ENCODE results near the gene KRT8.

KRT8 gene

GRCh38 chr12:52900896-52901714 is 3.8 kb downstream of the KRT8 start:
- peaks cover 13% of the 10 kb centered on the region for H3K4me1 ChIP-seq (ENCODE audit: control insufficient read depth, insufficient read depth, low read length, unreplicated experiment)
- H3K36me3 ChIP-seq (ENCODE audit: insufficient read depth, low read length), result no peaks in the 10 kb centered on the region
- H3K27ac ChIP-seq (ENCODE audit: low read depth, low read length), result no peak overlapping the region
- no peak overlapping the region for H3K4me3 ChIP-seq (ENCODE audit: low read depth, low read length)
- no peaks in the 10 kb centered on the region for H3K79me2 ChIP-seq (ENCODE audit: control insufficient read depth, insufficient read depth, low read length, unreplicated experiment)
- H2AFZ ChIP-seq (ENCODE audit: low read length, unreplicated experiment), result no peak overlapping the region
- no peaks in the 10 kb centered on the region for H3K27me3 ChIP-seq (ENCODE audit: insufficient read depth, low read length)

DNA sequence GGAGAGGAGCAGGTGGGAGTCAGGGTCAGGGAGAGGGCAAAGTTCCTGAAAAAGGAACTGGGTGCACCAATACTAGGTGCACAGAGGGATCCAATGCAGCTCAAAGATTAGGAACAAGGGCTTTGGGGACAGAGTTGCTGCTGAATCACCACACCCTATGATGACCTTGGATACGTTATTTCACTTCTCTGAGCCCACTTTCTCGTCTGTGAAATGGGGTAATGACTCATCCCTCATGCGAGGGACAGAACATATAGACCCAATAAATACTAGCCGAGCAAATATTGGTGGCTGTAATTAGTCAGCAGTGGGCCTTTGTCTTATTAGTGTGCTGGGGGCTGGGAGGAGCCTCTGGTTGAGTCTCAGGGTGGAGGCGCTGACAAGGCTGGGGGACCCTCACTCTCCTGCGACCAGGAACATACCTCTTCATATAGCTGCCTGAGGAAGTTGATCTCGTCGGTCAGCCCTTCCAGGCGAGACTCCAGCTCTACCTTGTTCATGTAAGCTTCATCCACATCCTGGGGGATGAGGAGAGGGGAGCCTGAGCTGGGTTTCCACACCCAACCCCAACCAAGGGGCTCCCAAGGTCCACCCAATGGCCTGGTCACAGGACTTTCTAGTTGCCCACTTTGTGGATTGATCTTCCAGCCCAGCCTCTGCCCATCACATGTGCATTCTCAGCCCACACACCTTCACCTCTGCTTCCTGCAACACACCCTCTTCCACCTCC is 4.5 kb downstream of the KRT8 start:
- Histone ChIP-seq H3K36me3 (ENCODE audit: insufficient read depth, low read length) (no peaks in the 10 kb centered on the region), H3K4me3 (ENCODE audit: low read depth, low read length) (no peak overlapping the region), H2AFZ (ENCODE audit: low read length, unreplicated experiment) (no peak overlapping the region), H3K27me3 (ENCODE audit: insufficient read depth, low read length) (no peaks in the 10 kb centered on the region), H3K79me2 (ENCODE audit: control insufficient read depth, insufficient read depth, low read length, unreplicated experiment) (no peaks in the 10 kb centered on the region), H3K4me1 (ENCODE audit: control insufficient read depth, insufficient read depth, low read length, unreplicated experiment) (peaks cover 15% of the 10 kb centered on the region), H3K27ac (ENCODE audit: low read depth, low read length) (no peak overlapping the region)

GRCh38 chr12:52899338-52900035 is 5.4 kb downstream of the KRT8 start:
- Histone ChIP-seq H3K27me3 (ENCODE audit: insufficient read depth, low read length) (no peaks in the 10 kb centered on the region), H2AFZ (ENCODE audit: low read length, unreplicated experiment) (no peak overlapping the region), H3K4me1 (ENCODE audit: control insufficient read depth, insufficient read depth, low read length, unreplicated experiment) (peaks cover 19% of the 10 kb centered on the region), H3K4me3 (ENCODE audit: low read depth, low read length) (no peak overlapping the region), H3K36me3 (ENCODE audit: insufficient read depth, low read length) (no peaks in the 10 kb centered on the region), H3K27ac (ENCODE audit: low read depth, low read length) (no peak overlapping the region), H3K79me2 (ENCODE audit: control insufficient read depth, insufficient read depth, low read length, unreplicated experiment) (no peaks in the 10 kb centered on the region)

- Histone ChIP-seq H3K27ac (ENCODE audit: low read depth, low read length) (no peak overlapping the region), H3K79me2 (ENCODE audit: control insufficient read depth, insufficient read depth, low read length, unreplicated experiment) (no peaks in the 10 kb centered on the region), H3K4me3 (ENCODE audit: low read depth, low read length) (no peak overlapping the region), H3K27me3 (ENCODE audit: insufficient read depth, low read length) (no peaks in the 10 kb centered on the region), H3K4me1 (ENCODE audit: control insufficient read depth, insufficient read depth, low read length, unreplicated experiment) (peaks cover 5% of the 10 kb centered on the region), H2AFZ (ENCODE audit: low read length, unreplicated experiment) (no peak overlapping the region), H3K36me3 (ENCODE audit: insufficient read depth, low read length) (no peaks in the 10 kb centered on the region)
Observed at GRCh38 chr12:52896190-52897100, 8.4 kb downstream of the KRT8 start.

DNA sequence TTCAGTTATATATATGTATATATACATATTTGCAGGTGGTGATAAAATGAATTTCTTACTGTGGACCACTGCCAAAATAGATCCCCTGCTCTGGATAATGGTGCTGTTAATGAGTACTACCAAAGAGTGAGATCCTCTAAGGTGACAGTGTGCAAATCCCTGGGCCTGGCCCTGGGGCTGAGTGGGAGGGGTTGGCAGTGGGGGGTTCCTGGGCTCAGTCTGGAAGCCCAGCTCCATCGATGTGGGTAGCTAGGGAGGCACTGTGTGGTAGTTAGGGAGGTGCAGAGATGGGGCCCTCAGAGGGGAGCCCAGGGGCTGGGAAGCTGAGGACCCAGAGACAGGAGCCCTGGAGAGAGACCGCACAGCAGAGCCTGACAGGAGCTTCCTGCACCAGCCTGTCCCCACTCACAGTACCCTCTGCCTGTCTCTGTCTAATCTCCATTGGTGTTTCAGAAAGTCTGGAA is 9.1 kb downstream of the KRT8 start:
- Histone ChIP-seq H3K4me1 (ENCODE audit: control insufficient read depth, insufficient read depth, low read length, unreplicated experiment) (peaks cover 5% of the 10 kb centered on the region), H3K36me3 (ENCODE audit: insufficient read depth, low read length) (no peaks in the 10 kb centered on the region), H3K27me3 (ENCODE audit: insufficient read depth, low read length) (no peaks in the 10 kb centered on the region), H3K27ac (ENCODE audit: low read depth, low read length) (no peak overlapping the region), H3K79me2 (ENCODE audit: control insufficient read depth, insufficient read depth, low read length, unreplicated experiment) (no peaks in the 10 kb centered on the region), H2AFZ (ENCODE audit: low read length, unreplicated experiment) (no peak overlapping the region), H3K4me3 (ENCODE audit: low read depth, low read length) (no peak overlapping the region)

GRCh38 chr12:52892974-52893373 is 11.9 kb downstream of the KRT8 start:
- no peaks in the 10 kb centered on the region for H3K27me3 ChIP-seq (ENCODE audit: insufficient read depth, low read length)
- no peaks in the 10 kb centered on the region for H3K36me3 ChIP-seq (ENCODE audit: insufficient read depth, low read length)
- H2AFZ ChIP-seq (ENCODE audit: low read length, unreplicated experiment), result no peak overlapping the region
- H3K4me1 ChIP-seq (ENCODE audit: control insufficient read depth, insufficient read depth, low read length, unreplicated experiment), result peaks cover 5% of the 10 kb centered on the region
- H3K79me2 ChIP-seq (ENCODE audit: control insufficient read depth, insufficient read depth, low read length, unreplicated experiment), result no peaks in the 10 kb centered on the region
- H3K27ac ChIP-seq (ENCODE audit: low read depth, low read length), result no peak overlapping the region
- no peak overlapping the region for H3K4me3 ChIP-seq (ENCODE audit: low read depth, low read length)

- no peak overlapping the region for H3K27ac ChIP-seq (ENCODE audit: low read depth, low read length)
- no peak overlapping the region for H2AFZ ChIP-seq (ENCODE audit: low read length, unreplicated experiment)
Observed at GRCh38 chr12:52892207-52892852, 12.5 kb downstream of the KRT8 start.

DNA sequence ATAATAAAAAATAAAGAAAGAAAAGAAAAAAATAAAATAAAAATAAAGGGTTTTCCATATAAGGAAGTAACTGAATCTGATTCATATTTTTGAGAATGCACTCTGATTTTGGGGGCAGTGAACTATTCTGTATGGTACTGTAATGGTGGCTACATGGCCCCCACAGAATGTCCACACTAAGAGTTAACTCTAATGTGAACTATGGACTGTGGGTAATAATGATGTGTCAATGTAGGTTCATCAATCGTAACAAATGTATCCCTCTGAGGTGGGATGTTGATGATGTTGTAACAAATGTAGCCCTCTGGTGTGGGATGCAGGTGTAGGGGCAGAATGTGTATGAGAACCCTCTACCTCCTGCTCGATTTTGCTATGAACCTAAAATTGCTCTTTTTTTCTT is 13.8 kb downstream of the KRT8 start:
- no peaks in the 10 kb centered on the region for H3K79me2 ChIP-seq (ENCODE audit: control insufficient read depth, insufficient read depth, low read length, unreplicated experiment)
- no peaks in the 10 kb centered on the region for H3K36me3 ChIP-seq (ENCODE audit: insufficient read depth, low read length)
- no peak overlapping the region for H3K4me3 ChIP-seq (ENCODE audit: low read depth, low read length)

More at GRCh38 chr12:52892207-52892852, 12.5 kb downstream of the KRT8 start:
- H3K27me3 ChIP-seq (ENCODE audit: insufficient read depth, low read length), result no peaks in the 10 kb centered on the region
- no peak overlapping the region for H3K4me3 ChIP-seq (ENCODE audit: low read depth, low read length)
- peaks cover 5% of the 10 kb centered on the region for H3K4me1 ChIP-seq (ENCODE audit: control insufficient read depth, insufficient read depth, low read length, unreplicated experiment)
- no peaks in the 10 kb centered on the region for H3K36me3 ChIP-seq (ENCODE audit: insufficient read depth, low read length)
- H3K79me2 ChIP-seq (ENCODE audit: control insufficient read depth, insufficient read depth, low read length, unreplicated experiment), result no peaks in the 10 kb centered on the region

GRCh38 chr12:52890417-52890816 is 14.5 kb downstream of the KRT8 start:
- H2AFZ ChIP-seq (ENCODE audit: low read length, unreplicated experiment), result no peak overlapping the region
- peaks cover 5% of the 10 kb centered on the region for H3K4me1 ChIP-seq (ENCODE audit: control insufficient read depth, insufficient read depth, low read length, unreplicated experiment)
- H3K27me3 ChIP-seq (ENCODE audit: insufficient read depth, low read length), result no peaks in the 10 kb centered on the region
- no peak overlapping the region for H3K4me3 ChIP-seq (ENCODE audit: low read depth, low read length)
- H3K79me2 ChIP-seq (ENCODE audit: control insufficient read depth, insufficient read depth, low read length, unreplicated experiment), result no peaks in the 10 kb centered on the region
- no peaks in the 10 kb centered on the region for H3K36me3 ChIP-seq (ENCODE audit: insufficient read depth, low read length)
- no peak overlapping the region for H3K27ac ChIP-seq (ENCODE audit: low read depth, low read length)

More for the DNA sequence above, 13.8 kb downstream of the KRT8 start:
- no peak overlapping the region for H3K27ac ChIP-seq (ENCODE audit: low read depth, low read length)
- H2AFZ ChIP-seq (ENCODE audit: low read length, unreplicated experiment), result no peak overlapping the region
- no peaks in the 10 kb centered on the region for H3K27me3 ChIP-seq (ENCODE audit: insufficient read depth, low read length)
- peaks cover 5% of the 10 kb centered on the region for H3K4me1 ChIP-seq (ENCODE audit: control insufficient read depth, insufficient read depth, low read length, unreplicated experiment)
